NCI-H774 (cell line): ENCODE measurements around the gene FER1L5.
"Not testable (repeated sequence)": the region's sequence is repeated elsewhere in the genome, so short reads cannot be mapped to it uniquely, and the experiment has no call there.

Experiments used
- DNase-seq: peaks from one replicate; lab custom pipeline; 2025; lab: John Stamatoyannopoulos, UW

FER1L5 gene

DNA sequence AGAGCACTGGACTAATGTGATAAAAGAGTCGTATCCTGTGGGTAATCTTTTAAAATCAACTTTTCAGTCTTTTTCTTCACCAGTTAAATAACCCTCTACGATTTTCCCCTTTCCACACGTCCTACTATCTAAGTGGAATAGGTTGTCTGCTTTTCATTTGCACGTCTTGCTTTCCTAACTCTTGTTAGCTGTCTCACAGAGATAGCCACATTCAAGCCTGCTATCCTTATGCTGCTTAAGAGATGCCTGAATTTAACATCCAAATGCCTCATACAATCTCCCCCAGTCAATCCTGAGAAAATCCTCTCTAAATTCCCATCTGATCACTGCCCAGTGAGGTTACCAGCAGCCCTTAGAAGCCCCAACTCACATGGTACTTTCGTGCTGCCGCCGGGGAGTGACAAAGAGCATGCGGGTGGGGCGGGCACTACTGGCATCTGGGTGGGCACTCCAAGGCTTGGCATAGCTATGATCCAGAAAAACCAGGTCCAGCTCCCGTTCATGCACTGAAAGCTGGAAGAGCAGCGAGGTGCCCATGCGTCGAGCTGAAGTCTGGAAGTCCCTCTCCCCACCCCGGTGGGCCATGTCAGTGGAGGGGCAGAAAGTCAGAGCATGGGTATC lies 5.9 kb upstream of the FER1L5 start:
- no peak for DNase-seq

DNA sequence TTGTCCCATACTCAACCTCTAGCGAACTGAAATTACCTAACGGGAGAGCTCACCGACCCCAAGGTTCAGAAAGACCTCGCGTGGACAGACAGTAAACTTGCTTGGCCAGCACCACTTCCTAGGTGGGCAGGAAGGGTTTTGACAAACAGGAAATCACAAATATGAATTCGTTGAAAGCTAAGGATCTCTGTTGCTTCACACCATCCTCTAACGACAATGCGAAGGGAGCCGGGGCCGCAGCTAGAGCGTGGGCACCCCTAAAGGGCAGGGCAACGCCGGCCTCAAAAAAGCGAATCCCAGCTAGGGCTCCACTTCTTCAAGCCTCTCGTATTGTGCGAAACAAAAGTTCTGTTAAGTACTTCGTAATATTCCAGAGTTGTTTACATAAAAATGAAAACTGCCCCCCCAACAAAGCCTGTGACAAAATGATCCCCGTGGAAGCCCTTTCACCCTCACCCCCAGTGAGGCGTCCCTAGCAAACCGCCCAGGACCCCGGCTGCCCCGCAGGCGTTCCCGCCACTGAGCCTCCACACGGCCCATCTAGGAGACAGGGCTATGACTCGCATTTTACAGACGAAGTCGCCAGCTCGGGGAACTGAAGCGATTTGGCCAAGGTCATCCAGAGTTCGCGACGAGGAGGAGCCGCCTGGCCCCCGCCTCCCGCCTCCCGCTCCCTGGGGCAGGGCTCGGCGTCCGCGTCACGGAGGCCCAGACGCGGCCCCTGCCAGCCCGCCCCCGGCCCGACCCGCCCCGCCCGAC lies 5.0 kb upstream of the FER1L5 start:
- peak; percentile 62 for DNase-seq

DNA sequence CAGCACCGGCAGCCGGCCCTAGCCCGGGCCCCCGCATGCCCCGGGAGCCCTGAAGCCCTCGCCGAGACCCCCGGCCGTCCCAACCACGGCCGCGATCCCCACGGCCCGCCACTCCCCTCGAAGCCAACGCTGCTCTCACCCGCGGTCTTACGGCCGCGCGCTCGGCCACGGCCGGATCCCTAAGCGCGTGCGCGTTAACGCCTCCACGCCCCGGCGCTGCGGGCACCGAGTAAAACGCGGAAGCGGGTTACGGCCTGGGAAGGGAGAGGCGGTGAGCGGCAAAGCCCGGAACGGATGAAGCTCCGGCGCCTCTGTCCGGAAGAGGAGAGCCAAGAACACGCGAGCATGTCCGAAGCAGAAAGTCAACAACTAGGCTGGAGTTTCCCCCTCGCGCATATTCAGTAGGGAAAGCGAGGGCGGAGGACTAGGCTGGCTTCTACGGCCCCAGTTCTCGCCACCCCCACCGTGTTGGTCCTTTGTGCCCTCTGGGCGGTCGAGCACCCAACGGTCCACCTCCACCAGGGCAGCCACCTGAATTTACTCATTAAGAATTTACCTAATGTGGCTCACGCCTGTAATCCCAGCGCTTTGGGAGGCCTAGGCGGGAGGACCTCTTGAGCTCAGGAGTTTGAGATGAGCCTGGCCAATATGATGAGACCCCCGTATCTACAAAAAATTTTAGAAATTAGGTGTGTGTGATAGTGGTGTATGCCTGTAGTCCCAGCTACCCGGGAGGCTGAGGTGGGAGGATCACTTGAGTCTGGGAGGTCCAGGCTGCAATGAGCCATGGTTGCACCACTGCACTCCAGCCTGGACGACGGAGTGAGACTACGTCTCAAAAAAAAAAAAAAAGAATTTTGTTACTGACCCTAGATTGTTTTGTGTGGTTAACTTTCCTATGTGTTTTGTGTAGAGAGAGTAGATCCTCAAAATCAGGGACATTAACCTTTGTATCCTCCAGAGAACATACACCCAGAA lies 4.1 kb upstream of the FER1L5 start, which contains the start of gene KANSL3:
Gene KANSL3, minus strand, starts transcription at position 169 of the 978 bp plus-strand sequence. CDS start 1,177 bp downstream, outside the sequence.
- DNase-seq: peak; percentile 90

DNA sequence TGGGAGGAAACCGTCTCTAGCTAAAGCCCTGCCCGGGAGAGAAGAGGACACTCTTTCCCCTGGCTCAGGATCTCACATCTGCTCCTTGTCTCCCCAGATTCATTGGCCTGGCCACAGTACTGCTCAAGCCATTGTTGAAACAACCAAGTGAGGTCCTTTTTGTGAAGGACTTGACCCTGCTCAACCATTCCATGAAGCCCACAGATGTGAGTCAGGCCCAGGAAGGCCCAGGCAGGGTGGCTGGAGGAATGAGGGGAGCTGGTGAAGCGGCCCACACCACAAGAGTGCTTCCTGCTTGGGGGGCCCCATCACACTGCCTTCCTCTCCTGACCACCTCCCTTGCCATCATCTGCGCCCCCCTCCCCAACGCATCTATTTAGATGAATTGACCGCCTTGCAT lies 5.1 kb downstream of the FER1L5 start:
- DNase-seq: no peak

DNA sequence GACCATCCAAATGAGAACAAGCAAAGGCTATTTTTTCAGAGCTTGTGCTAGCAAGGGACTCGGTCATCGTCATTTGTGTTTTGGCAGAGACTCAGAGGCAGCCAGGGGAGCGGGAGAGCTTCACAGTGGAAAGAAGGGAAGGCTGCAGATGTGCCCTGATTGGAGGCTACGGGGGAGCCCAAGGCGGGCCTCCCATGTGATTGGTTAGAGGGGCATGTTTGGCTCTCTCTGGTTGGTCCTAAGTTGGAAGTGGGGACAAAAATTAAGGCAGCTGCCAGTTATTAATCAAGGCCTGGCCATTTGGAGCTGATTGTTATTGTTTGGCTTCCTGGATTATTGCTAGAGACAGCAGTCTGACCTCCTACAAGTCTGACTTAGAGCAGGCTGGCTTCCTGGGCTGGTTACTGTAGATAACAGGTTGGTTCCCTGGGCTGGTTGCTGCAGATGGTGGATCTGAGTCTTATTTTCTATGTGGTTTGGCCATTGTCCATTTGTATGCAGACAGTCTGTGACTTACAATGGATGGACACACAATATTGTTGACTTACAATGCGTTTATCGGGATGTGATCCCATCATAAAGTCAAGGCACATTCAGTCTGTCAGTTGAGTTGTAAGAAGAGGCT lies 5.9 kb downstream of the FER1L5 start:
- no peak for DNase-seq

DNA sequence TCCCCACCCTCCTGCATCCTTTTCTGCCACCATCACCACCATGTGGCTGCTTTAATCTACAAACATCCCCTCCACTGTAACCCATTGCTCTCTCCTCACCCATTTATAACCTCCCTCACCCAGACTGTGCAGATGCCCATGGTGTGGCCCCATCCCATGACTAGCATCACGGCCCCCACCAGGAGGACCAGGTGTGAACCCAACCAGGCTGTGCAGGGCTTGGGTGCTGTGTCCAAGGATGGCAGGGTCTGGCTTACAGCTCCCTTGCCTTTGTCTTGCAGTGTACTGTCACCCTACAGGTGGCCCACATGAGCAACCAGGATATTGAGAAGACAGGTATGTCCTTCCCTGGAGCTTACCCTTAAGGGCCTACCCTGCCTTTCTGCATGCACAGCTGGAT lies 6.8 kb downstream of the FER1L5 start:
- no peak for DNase-seq

DNA sequence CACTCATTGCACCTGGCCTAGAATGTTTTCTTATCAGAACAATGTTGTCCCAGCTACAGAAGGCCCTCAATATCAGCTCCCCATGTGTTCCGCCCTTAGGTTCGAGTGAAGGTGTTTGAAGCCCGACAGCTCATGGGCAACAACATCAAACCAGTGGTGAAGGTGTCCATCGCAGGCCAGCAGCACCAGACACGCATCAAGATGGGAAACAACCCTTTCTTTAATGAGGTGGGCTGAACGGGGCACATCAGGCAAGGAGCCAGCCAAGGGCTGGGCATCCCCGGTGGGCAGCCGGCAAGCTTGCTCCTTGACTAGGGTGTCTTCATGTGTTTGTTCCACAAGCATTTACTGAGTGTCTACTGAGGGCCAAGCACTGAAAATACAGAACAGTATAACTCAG lies 9.2 kb downstream of the FER1L5 start:
- DNase-seq: no peak

DNA sequence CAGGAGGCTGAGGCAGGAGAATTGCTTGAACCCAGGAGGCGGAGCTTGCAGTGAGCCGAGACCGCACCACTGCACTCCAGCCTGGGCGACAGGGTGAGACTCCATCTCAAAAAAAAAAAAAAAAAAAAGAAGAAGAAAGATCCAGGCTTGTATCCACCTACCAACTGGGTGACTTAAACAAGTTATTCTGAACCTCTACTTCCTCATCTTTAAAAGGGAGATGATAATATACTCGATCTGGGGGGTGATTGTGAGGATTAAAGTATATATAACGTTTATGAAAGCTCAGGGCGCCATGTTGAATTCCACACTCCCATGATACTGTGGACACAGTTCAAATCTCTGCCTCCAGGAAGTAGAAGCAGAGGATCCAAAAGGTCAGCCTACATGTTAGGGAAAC lies 12.2 kb downstream of the FER1L5 start:
- not testable (repeated sequence) for DNase-seq

DNA sequence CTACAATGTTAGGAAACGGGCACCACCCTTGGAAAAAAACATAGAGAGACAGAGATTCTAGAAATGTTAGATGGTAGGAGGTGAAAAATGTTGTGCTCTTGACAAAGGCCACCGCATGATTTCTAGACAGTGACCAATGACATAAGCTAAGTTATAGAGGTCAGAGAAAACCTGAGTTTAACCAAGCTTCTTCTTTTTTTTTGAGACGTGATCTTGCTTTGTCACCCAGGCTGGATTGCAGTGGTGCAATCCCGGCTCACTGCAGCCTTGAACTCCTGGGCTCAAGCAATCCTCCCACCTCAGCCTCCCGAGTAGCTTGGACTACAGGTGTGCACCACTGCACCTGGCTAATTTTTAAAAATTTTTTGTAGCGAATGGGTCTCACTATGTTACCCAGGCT lies 13.0 kb downstream of the FER1L5 start:
- DNase-seq: no peak

DNA sequence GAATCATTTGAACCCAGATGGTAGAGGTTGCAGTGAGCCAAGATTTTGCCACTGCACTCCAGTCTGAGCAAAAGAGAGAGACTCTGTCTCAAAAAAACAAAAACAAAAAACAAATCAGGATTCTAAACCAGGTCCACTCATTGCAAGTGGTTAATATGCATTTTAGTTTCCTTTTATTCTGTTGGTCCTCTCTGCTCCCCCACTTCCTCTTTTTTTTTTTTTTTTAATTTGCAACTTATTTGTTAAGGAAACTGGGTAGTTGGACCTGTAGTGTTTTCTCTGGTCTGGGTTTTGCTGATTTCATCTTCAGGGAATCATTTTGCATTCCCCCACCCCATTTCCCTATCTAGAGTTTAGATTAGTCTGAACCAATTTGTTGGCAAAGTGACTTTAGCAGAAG lies 14.0 kb downstream of the FER1L5 start:
- no peak for DNase-seq

DNA sequence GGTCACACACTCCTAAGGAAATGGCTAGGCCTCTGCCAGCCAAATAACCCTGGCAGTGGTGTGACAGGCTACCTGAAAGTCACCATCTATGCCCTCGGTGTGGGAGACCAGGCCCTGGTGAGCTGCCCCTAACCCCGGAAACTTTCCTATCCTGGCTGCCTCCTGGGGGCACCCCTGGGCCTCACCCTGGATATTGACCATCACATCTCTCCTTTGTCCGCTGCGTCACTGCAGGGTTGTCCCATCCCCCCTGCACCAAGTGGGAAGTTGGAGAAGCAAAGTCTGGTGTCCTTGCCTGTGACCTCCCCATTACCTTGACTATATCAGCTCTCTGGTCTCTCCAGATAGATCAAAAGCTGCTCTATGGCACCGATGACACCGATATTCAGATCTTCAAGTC lies 18.8 kb downstream of the FER1L5 start:
- DNase-seq: no peak

DNA sequence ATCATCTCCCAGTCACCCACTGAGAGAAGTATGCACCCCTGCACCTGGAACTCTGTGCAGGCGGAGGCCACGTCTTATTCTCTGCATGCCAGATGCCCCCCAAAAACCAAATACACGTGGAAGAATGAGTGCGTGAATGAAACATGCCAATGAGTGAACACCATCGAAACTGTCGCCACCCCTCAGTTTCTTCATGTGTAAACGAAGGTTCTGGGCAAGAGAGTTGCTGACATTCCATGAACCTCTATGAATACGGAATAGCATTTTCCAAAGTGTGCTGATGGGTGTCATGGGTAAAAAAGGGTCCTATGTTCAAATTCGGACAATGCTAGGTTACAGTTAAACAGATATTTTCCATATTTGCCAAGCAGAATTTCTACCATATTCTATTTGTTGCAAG lies 19.8 kb downstream of the FER1L5 start:
- no peak for DNase-seq

DNA sequence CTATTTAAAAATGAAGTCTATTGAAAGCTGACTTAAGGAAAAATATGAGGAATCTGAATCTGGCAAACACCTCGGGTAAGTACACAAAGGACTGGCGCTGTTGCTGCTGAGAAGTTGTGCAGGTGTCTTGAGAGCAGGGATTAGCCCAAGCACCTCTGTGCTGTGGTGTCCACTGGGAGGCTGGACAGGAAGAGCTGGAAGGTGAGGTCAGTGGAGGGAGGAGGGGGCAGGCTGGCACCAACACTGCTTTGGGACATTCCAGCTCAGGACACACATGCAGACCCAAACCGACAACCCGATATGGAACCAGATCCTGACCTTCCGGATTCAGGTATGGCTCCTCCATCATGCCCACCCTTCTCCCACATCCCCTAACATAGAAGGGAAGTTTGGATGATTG lies 20.6 kb downstream of the FER1L5 start:
- DNase-seq: no peak

DNA sequence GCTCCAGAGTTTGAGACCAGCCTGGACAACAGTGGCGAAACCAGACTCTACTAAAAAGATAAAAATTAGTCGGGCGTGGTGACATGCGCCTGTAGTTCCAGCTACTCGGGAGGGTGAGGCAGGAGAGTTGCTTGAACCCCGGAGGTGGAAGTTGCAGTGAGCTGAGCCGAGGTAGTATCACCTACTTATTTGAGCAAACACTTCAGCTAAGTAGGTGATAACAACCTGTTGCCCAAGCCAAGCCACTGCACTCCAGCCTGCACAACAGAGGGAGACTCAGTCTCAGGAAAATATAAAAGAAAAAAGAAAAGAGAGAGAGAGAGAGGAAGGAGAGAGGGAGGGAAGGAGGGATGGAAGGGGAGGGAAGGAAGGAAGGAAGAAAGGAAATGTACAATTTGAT lies 21.3 kb downstream of the FER1L5 start:
- DNase-seq: no peak

DNA sequence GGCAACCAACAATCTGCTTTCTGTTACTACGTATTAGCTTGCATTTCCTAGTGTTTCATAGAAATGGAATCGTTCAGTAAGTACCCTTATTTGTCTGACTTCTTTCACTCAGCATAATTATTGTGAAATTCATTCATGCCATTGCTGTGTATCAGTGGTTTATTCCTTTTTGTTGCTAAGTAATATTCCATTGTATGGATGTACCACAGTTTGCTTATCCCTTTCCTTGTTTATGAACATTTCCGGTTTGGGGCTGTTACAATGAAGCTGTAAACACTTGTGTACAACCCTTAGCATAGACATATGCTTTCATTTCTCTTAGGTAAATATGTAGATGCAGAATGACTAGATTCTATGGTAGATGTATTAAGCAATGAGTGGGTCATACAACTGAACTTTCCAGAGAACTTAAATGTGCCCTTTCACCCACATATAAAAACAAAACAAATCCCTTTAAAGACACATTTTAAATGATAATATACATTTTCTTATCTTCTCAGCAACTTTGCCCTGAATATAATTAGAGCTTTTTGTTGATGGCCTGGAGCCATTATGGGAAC lies 21.9 kb downstream of the FER1L5 start:
- no peak for DNase-seq

DNA sequence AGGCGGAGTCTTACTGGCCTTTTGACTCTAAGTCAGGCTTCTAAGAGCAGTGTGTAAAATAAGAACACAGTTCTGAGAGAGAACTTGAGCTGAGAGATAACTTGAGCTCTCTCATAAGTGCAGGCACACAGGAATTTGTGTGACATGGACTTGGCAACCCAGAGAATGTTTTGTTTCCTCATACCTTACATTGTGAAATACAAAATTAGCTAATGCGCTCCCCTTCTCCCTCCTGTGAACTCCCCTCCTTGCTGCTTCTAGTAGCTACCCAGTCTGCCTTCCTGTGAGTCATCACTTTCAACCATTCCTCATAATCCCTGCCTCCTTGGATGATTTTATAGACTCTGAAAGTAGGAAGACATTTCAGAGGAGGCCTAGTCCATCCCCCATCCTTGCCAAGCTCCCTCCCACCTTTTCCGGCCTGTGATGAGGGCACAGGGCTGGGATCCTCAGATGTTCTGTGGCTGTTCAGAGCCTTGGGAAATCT lies 22.6 kb downstream of the FER1L5 start:
- no peak for DNase-seq

DNA sequence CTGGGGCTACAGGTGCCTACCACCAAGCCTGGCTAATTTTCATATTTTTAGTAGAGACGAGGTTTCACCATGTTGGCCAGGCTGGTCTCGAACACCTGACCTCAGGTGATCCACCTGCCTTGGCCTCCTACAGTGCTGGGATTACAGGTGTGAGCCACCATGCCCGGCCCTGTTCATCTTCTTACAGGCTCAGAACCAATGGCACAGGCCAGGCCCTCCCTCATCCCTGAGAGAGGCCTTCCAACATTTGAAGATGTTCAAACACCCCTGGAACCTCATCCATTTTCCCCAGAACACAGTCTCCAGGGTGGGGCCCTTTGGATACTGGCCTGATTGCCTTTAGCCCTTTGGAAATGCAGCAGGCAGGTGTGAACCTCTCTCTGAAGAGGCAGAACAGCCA lies 23.2 kb downstream of the FER1L5 start:
- not testable (repeated sequence) for DNase-seq

DNA sequence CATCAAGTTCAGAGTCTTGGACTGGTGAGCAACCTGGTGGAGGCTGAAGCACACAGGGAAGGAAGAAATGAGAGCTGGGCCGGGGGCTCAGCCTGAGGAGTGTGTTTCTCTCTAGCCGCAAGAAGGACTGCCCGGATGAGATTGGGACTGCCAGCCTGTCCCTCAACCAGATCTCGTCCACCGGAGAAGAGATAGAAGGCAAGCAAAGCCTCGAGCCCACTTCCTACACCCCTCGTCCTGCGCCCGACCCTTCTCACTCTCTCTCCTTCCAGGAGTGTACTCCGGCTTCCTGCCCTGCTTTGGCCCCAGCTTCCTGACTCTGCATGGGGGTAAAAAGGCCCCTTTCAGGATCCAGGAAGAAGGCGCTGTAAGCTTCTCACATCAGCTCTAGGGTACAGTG lies 26.2 kb downstream of the FER1L5 start:
- no peak for DNase-seq

DNA sequence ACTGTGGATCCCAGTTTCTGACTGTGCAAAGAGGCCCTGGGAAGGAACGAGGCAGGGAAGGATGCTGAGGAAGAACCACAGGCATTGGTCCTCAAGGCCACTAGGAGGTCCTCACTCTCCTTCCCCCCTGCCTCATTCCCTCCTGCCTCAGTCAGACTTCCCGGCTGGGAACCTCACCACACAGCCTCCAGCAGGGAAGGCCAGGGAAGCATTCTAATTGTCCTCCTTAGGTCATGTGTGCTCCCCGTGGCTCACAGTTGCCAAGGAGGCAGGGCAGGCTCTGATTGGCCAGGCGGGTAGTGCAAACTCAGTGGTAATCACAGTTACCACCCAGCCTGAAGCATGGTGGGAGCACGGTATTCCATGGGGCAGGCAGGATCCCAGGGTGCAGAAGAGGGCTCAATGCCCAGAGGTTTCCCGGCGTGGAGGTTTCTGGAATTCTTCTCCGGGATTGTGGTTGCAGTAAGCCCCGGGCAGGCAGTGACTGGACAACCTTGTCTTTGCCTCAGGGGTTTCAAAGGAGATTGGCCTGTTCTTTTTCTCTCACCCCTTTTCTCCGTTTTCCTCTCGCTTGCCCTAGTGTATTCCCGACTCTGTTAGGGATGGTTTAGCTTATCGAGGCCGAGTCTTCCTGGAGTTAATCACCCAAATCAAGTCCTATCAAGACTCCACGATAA lies 27.1 kb downstream of the FER1L5 start:
- no peak for DNase-seq

DNA sequence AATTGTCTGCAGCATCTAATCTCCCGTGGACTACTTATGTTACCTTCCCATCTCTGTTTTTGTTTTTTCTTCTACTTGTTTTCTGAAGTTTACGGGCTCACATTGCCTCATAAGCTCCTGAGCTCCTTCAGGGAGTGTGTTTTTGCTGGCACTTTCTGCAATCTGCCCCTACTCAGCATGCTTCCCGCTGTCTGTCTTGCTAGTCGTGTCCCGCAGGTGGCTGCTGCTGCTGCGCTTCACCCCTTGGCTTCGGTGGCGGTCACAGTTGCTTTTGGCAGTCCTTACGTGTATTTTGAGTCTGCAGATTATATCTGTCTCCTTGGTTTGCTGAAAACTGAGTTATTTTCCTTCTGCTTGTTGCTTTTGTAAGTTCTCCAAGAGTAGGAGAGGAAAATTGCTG lies 37.3 kb downstream of the FER1L5 start:
- no peak for DNase-seq

DNA sequence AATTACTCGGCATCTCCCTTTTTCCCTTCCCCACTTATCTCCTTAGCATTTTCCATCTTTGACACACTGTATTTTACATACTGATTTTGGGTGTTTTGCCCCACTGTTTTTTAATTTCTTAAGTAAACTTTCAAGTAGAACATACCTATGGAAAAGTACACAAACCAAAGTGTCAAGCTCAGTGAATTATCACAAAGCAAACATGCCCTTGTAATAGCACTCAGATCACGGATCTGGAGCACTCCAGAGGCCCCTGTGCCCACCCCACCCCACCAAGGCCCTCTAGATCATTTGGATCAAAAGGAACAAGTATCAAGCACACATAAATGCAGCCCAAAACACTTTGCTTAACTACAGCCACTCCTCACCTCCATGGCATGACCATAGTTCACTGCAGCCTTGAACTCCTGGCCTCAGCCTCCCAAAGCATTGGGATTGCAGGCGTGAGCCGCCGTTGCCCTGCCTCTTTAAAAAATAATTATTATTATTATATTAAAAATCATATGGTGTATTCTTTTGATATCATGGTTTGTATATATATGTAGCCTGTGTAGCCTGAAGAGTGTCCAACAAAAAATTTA lies 38.1 kb downstream of the FER1L5 start:
- DNase-seq: no peak
